ENCODE data around the gene SCMH1. TPM values are rescaled to one million over a fixed set of nuclear protein-coding genes. Genes with fewer than 3 reads are reported as not detected.
A peak's percentile ranks its signal among the peaks of the same experiment; 100 is the strongest.

SCMH1 gene
- total RNA-seq, 1 donor from 2014 or later, result 25.5 TPM

- no peak overlapping the region for H3K4me3 ChIP-seq (ENCODE audit: low read depth, low read length)
- TF ChIP-seq, protein P1, sequence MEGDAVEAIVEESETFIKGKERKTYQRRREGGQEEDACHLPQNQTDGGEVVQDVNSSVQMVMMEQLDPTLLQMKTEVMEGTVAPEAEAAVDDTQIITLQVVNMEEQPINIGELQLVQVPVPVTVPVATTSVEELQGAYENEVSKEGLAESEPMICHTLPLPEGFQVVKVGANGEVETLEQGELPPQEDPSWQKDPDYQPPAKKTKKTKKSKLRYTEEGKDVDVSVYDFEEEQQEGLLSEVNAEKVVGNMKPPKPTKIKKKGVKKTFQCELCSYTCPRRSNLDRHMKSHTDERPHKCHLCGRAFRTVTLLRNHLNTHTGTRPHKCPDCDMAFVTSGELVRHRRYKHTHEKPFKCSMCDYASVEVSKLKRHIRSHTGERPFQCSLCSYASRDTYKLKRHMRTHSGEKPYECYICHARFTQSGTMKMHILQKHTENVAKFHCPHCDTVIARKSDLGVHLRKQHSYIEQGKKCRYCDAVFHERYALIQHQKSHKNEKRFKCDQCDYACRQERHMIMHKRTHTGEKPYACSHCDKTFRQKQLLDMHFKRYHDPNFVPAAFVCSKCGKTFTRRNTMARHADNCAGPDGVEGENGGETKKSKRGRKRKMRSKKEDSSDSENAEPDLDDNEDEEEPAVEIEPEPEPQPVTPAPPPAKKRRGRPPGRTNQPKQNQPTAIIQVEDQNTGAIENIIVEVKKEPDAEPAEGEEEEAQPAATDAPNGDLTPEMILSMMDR (conservative IDR thresholded peaks at IDR 0.05; ENCODE audit: low read depth, low read length), result no peak
- DNase-seq (ENCODE audit: low read depth), result no peak
Observed at GRCh38 chr1:41274752-41275545, 32.8 kb upstream of the SCMH1 start.

GRCh38 chr1:41272601-41273000 lies 30.5 kb upstream of the SCMH1 start:
- TF ChIP-seq, protein P1 (conservative IDR thresholded peaks at IDR 0.05; ENCODE audit: low read depth, low read length), result no peak
- no peak overlapping the region for H3K4me3 ChIP-seq (ENCODE audit: low read depth, low read length)
- no peak for DNase-seq (ENCODE audit: low read depth)

DNA sequence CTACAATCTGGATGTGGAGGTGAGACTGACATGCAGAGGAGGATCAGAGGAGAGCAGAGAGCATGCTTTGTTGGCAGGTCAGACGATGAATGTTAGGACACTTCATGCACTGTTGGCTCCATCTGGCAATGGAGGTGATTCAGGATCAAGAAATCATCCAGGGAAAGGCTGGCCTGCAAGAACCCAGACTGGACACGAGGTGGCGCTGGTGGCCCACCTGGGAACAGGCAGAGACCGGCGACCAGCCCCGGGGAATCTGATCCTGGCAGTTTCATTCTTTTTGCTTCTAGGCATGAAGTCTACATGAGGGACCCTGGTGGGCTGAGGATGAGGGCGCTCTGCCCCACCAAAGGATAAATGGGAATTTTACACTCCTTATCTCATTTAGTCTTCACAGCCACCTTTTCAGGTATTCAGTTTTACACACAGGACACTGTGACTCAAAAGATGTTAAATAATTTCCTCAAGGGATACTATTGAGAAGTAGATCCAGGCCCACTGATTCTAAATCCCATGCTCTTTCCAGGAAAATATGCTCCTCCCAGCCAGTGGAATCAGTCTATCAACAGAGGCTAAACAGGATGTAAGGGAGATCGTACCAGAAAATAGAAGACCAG lies 26.2 kb upstream of the SCMH1 start:
- peak; percentile 31 for DNase-seq (ENCODE audit: low read depth)
- TF ChIP-seq, protein P1 (conservative IDR thresholded peaks at IDR 0.05; ENCODE audit: low read depth, low read length), result peak; percentile 92
- H3K4me3 ChIP-seq (ENCODE audit: low read depth, low read length), result no peak overlapping the region

DNA sequence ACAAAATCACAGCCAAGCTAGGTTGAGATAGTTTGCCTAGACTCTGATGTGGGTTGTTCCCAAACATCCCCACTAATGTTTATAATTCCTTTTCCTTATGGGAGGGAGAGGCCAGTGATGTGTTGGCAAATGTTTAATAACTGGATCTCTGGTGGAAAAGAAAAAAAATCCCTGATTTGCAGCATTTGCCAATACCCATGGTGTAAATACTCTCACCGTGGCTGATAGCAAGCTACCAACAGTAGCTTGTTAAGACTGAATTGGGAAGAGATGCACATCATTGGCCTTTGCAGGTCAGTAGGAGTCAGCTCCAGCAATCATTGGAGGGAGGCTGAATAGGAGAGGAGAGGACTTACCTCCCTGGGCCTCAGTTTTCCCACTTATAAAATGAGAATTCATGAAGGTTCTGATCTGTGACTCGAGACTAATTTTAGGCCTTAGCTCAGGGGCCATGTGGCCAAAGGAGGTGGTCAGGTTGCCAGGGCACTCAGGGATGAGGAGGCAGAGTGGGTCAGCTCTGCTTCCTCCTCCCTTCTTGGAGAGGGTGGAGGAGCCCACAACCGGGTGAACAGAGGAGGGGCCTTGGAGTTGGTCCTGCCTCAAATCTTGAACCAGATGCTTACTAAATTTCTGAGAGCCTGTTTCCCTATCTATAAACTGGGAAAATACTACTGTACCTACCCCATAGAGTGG lies 20.0 kb upstream of the SCMH1 start:
- no peak for DNase-seq (ENCODE audit: low read depth)
- TF ChIP-seq, protein P1 (conservative IDR thresholded peaks at IDR 0.05; ENCODE audit: low read depth, low read length), result no peak
- no peak overlapping the region for H3K4me3 ChIP-seq (ENCODE audit: low read depth, low read length)

- DNase-seq (ENCODE audit: low read depth), result no peak
- TF ChIP-seq, protein P1 (conservative IDR thresholded peaks at IDR 0.05; ENCODE audit: low read depth, low read length), result no peak
- H3K4me3 ChIP-seq (ENCODE audit: low read depth, low read length), result no peak overlapping the region
Observed at GRCh38 chr1:41260768-41261167, 18.7 kb upstream of the SCMH1 start.

DNA sequence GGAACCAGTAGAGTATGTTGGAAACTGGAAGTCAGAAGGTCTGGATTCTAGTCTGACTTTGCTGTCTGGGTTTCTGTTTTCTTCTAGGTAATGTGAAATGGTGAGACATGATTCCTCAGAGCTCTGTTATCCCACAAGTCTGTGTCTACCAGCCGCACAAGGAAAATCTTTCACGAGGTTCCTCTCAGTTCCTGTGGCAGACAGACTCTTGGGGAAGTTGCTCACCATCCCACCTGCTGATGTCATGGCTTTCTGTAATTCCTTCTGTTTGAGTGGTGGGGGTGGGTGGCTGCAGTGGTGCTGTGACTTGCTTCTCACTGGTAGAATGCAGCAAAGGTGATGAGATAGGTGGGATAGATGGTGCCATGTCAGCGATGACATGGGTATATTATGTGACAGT lies 17.1 kb upstream of the SCMH1 start:
- H3K4me3 ChIP-seq (ENCODE audit: low read depth, low read length), result no peak overlapping the region
- DNase-seq (ENCODE audit: low read depth), result no peak
- TF ChIP-seq, protein P1 (conservative IDR thresholded peaks at IDR 0.05; ENCODE audit: low read depth, low read length), result no peak

Data from epithelial cell of proximal tubule (primary cell).